Panc1 (cell line): Measurements from ENCODE around the gene RUFY1. TPM values are rescaled to one million over a fixed set of nuclear protein-coding genes. Genes with fewer than 3 reads are reported as not detected.

Experiments used
- ATAC-seq: fragments of 200-7000 bp; cut with Tn5 transposase; 2 replicates; pipeline ENCODE4 v1.9.1; 2020; ENCODE audit warnings: mild to moderate bottlenecking, moderate library complexity
- BruUV-seq: library from RNA; stranded (reverse); fragments of 400-500 nt; replicated peaks from 2 replicates; lab custom pipeline; 2021; lab: Mats Ljungman, UMichigan
- CTCF ChIA-PET: fragments of 300-600 bp; sonication (Branson Sonifier 250); formaldehyde crosslinking; loops from one replicate; lab custom pipeline; 2022; ENCODE audit warnings: antibody characterized with exemption; lab: Charles Lee
- POLR2A ChIA-PET: fragments of 300-600 bp; sonication (Branson Sonifier 250); formaldehyde crosslinking; loops from one replicate; lab custom pipeline; 2022; ENCODE audit warnings: antibody characterized with exemption; lab: Charles Lee
- DNase-seq: peaks from one replicate; pipeline ENCODE4 v3.0.0-alpha.2; 2010; ENCODE audit warnings: low read depth, low spot score
- H3K27ac ChIP-seq: 2 replicates; pipeline ENCODE4 v1.5.1; 2011; ENCODE audit warnings: mild to moderate bottlenecking, low read length, inconsistent platforms
- H3K27me3 ChIP-seq: fragments of 200-500 bp; sonication (Bioruptor generic); 2 replicates; pipeline ENCODE4 v1.6.0; 2014; ENCODE audit warnings: low read length, inconsistent platforms; ENCODE audit not compliant: control insufficient read depth, insufficient read depth
- H3K36me3 ChIP-seq: fragments of 200-500 bp; sonication (Bioruptor generic); 2 replicates; pipeline ENCODE4 v1.5.1; 2014; ENCODE audit warnings: inconsistent platforms, mild to moderate bottlenecking, low read length, moderate library complexity; ENCODE audit not compliant: control insufficient read depth, insufficient read depth
- H3K4me1 ChIP-seq: 2 replicates; pipeline ENCODE4 v1.5.1; 2011; ENCODE audit warnings: inconsistent platforms, mild to moderate bottlenecking, low read length, moderate library complexity; ENCODE audit not compliant: control insufficient read depth, insufficient read depth
- H3K4me3 ChIP-seq, 2 experiments: 2 replicates each; pipeline ENCODE4 v1.5.1; 2011 to 2012; ENCODE audit warnings: low read depth in 2 of 2, low read length in 2 of 2, mild to moderate bottlenecking in 2 of 2, inconsistent platforms in 1 of 2, moderate library complexity in 1 of 2
- H3K9me3 ChIP-seq: fragments of 200-500 bp; sonication (Bioruptor generic); 2 replicates; pipeline ENCODE4 v1.5.1; 2014; ENCODE audit warnings: low read depth, mild to moderate bottlenecking, inconsistent platforms, low read length, moderate library complexity; ENCODE audit not compliant: control insufficient read depth, insufficient read depth
- CTCF ChIP-seq: fragments of 450-650 bp; IDR thresholded peaks from 2 replicates; pipeline ENCODE4 v1.5.1; 2017; ENCODE audit warnings: mild to moderate bottlenecking
- POLR2AphosphoS5 ChIP-seq: IDR thresholded peaks from 2 replicates; pipeline ENCODE4 v1.6.1; 2012; ENCODE audit warnings: mild to moderate bottlenecking, low read depth, low read length, moderate library complexity
- REST ChIP-seq, 2 experiments: IDR thresholded peaks; 2 replicates each; pipeline ENCODE4 v1.6.1; 2011 to 2012; ENCODE audit warnings: low read depth in 2 of 2, control low read depth in 1 of 2, low read length in 1 of 2, mild to moderate bottlenecking in 1 of 2, moderate library complexity in 1 of 2; ENCODE audit not compliant: insufficient read depth in 1 of 2
- SIN3A ChIP-seq: IDR thresholded peaks from 2 replicates; pipeline ENCODE4 v1.6.1; 2012; ENCODE audit warnings: low read depth, mild to moderate bottlenecking, low read length, moderate library complexity, borderline replicate concordance; ENCODE audit not compliant: insufficient read depth
- TCF7L2 ChIP-seq: IDR thresholded peaks from 2 replicates; pipeline ENCODE4 v1.6.1; 2011; ENCODE audit warnings: mild to moderate bottlenecking, low read depth, low read length, inconsistent platforms
- in situ Hi-C: cut with HindIII; loops from 2 replicates; pipeline ENCODE4 v1.10.0; 2016; ENCODE audit warnings: low sequenced_read_pairs, low pct_unique_long_range_greater_than_20kb
- intact Hi-C: fragments of 100-400 bp; cut with micrococcal nuclease; formaldehyde crosslinking; loops from one replicate; pipeline ENCODE4 v1.10.0; 2022; ENCODE audit not compliant: unreplicated experiment
- total RNA-seq: library from RNA; stranded (reverse); gene quantifications from one replicate; pipeline ENCODE4 v1.2.1, GENCODE V29; 2021; ENCODE audit not compliant: unreplicated experiment

RUFY1 gene
- total RNA-seq, 1 experiment from 2014 or later: 66.3 TPM

- no TSS peak for BruUV-seq
- TF ChIP-seq SIN3A (no peak), TCF7L2 (no peak), CTCF (no peak), REST (IDR thresholded peaks at IDR 0.05; ENCODE audit: insufficient read depth in 1 of 2, low read depth in 2 of 2, low read length in 1 of 2) (no peak), POLR2AphosphoS5 (no peak)
- no peaks in the 10 kb centered on the region for H3K27me3 ChIP-seq
- H3K27ac ChIP-seq: no peak overlapping the region
- ATAC-seq (no peak; the same call in 1 of the 2 replicates), DNase-seq (no peak)
- H3K4me3 ChIP-seq: no peak overlapping the region
- H3K36me3 ChIP-seq: no peaks in the 10 kb centered on the region
- H3K9me3 ChIP-seq: no peaks in the 10 kb centered on the region
- intact Hi-C loops (no loop called here), in situ Hi-C loops (no loop called here)
- H3K4me1 ChIP-seq: no peaks in the 10 kb centered on the region
- POLR2A ChIA-PET: no interaction called here
- CTCF ChIA-PET: no interaction called here
These were observed 20.0 kb upstream of the RUFY1 start for GRCh38 chr5:179530069-179530998.

GRCh38 chr5:179533024-179533423, 17.3 kb upstream of the RUFY1 start:
- no peak for TF ChIP-seq TCF7L2
- TF ChIP-seq POLR2AphosphoS5: no peak
- no peak for TF ChIP-seq CTCF
- no peak for TF ChIP-seq SIN3A
- TF ChIP-seq REST (IDR thresholded peaks at IDR 0.05; ENCODE audit: insufficient read depth in 1 of 2, low read depth in 2 of 2, low read length in 1 of 2): no peak
- no TSS peak for BruUV-seq
- ChIA-PET POLR2A (interaction anchor here (0.7 kb wide), 2 partner anchors 8 to 99 kb away, joined by 3 to 10 read pairs; no protein-coding TSS in a partner anchor), CTCF (interaction anchor here (0.7 kb wide), 1 partner anchor 28 kb away, joined by 3 read pairs; no protein-coding TSS in a partner anchor)
- H3K27me3 ChIP-seq: no peaks in the 10 kb centered on the region
- H3K36me3 ChIP-seq: no peaks in the 10 kb centered on the region
- H3K9me3 ChIP-seq: no peaks in the 10 kb centered on the region
- no peak overlapping the region for H3K27ac ChIP-seq
- ATAC-seq: no peak
- DNase-seq: no peak
- in situ Hi-C loops (no loop called here), intact Hi-C loops (no loop called here)
- H3K4me1 ChIP-seq: no peaks in the 10 kb centered on the region; the same call in 1 of the 2 replicates
- no peak overlapping the region for H3K4me3 ChIP-seq
